SK-MEL-5 (cell line): Measurements from ENCODE around the gene NDST3. TPM values are rescaled to one million over a fixed set of nuclear protein-coding genes. Genes with fewer than 3 reads are reported as not detected.
"Not testable (repeated sequence)": the region's sequence is repeated elsewhere in the genome, so short reads cannot be mapped to it uniquely, and the experiment has no call there.

Experiments
- DNase-seq: peaks from one replicate; pipeline ENCODE4 v3.0.0-alpha.2; 2016; ENCODE audit warnings: low read depth, low spot score
- in situ Hi-C: cut with HindIII; loops from 2 replicates; pipeline ENCODE4 v1.10.0; 2016; ENCODE audit warnings: low sequenced_read_pairs, high pct_unique_total_duplicates, low pct_unique_long_range_greater_than_20kb
- small RNA-seq, 2 experiments: library from RNA; depleted of rRNA; stranded (forward); fragments of <200 nt; gene quantifications; one replicate each; pipeline ENCODE3, GENCODE V24; 2014
- total RNA-seq: library from RNA; depleted of rRNA; stranded (reverse); fragments of >200 nt; shearing (Covaris generic); gene quantifications from 2 replicates; pipeline ENCODE4 v1.2.3, GENCODE V29; 2014

Gene NDST3
- total RNA-seq, 1 experiment from 2014 or later, result not detected

DNA sequence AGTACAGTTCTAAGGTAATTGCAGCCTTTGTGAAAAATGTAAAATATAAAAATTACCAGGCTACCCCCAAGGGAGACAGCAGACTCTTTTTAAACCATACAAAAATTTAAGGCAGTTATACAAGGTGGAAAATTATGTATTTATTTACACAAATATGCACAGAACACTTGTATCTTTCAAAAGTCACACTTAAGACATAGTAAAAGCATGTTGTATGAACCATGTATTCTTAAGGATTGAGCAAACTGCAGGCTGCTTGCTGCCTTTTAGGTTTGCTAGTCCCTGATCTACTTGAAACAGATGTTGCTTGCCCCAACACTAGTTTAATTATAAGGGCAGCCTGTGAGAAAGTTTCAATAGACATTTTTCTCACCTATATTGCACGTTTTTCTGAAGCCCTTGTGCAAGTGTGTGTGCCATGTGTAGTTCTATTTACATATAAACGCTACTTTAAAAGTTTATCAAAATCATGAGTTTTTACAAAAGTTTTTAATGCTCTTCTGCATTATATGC is 245.7 kb downstream of the NDST3 start:
- no peak for DNase-seq
- in situ Hi-C loops, result no loop called here

DNA sequence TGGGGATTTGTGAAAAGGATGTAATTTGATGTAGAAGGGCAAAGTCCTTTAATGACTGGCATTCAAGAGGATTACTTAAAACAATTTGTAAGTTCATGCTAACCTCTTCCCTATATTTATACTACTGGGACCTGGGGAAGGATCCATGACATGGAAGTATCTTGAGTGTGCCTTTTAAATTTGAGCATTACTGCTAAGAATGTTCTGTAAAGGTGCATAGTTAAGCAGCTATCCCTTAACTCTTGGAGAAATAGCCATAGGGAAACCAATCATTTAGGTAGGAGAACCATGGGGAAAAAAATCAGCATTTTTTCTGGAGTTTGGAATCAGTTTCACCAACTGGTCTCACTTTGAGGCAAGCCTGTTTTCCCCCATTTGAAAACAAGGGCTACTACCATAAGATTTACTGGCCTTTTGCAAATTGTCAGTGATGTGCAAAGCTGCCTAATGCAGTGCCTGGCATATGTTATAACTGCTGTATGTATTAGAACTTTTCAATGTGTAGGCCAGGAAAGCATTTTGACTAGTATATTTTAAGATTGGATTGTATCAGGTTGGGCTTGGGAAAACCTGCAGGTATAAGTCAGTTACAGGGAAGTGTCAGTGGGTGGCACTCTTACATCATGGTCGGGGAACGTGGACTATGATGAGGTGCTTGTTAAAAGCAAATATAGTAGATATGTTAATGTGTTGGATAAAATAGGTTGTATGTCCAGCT is 246.4 kb downstream of the NDST3 start:
- DNase-seq, result peak; percentile 70
- in situ Hi-C loops, result no loop called here

DNA sequence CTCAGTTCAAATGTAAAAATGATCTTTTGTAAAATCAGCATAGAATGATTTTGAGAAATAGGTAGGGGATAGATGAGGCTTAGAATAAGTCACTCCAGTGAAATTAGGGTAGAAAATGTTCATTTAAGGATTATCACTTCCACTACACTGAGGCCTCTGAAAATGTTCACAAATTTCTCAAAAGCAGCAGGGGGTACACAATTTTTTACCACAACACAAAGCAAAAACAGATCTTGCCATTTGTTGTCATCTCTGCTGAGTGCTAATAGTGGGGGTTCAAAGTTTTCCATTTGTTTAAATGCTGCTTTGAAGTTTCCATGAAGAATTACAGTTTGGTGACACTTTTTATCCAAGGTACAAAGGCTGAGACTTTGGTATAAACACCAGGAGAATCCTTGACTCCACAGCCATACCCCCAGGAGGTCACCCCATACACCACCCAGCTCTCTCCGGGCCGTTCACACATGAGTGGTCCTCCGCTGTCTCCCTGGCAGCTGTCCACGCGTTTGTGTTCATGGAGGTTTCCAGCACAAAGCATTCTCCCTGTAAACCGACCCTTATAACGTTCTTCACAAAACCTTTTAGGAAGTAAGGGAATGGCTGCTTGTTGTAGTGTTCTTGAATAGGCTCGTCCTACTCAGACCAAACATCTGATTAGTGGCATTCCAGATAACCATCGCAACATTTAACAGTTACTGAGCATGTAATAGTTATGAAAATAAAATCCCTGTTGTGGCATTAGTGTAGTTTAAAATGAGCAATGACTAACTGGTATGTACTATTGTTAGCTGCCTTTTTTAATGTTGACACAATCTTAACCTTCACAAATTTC is 247.5 kb downstream of the NDST3 start:
- peak; percentile 17 for DNase-seq
- in situ Hi-C loops, result no loop called here

DNA sequence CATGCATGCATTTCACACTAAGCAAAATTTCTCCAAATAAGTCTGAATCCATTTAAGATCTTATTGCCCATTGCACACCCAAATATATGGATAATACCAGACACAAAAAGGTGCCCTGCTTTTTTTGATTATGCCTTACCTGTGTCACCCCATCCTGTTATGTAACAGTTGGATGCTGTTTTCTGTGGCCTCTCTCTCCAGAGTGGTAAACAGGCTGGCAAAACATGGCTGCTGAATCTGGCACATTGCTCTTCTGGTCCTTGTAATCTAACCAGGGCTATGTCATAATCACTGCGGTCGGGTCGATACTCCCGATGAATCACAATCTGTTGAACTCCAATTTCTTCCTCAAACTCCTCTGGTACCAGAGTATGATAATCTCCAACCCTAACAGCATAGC is 248.4 kb downstream of the NDST3 start:
- in situ Hi-C loops, result no loop called here
- peak; percentile 36 for DNase-seq

DNA sequence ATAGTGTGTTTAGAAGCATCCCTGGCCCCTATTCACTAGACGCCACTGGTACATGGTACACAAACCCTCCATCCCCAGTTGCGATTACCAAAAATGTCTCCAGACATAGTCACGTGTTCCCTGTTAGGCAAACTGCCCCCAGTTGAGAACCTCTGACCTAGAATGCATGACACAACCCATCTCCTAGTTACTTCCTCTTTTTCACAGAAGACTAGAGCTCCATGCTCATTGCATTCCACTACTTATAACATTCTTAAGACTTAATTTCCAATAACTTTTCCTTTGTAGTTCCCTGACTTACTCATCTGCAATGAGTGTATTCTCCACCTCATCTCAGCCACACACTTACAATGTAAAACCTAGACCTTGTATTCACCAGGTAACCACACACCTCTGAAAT is 249.9 kb downstream of the NDST3 start:
- in situ Hi-C loops, result no loop called here
- DNase-seq, result no peak

DNA sequence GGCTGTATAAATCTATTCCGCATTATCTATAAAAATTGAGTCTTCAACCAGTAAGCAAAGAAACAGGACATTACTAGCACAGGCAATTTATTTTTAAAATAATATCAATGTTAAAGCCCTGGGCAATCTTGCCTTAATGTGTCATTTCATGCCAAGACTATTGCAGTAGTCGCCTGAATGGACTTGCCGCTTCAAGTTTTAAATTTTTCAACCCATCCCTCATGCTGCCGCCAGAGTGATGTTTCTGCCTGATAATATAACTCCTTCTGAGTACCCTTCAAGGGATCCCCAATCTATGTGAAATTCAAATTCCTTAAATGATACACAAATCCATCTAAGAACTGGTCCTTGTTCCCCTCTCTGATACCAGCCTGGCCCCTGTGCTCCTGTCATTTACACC is 251.6 kb downstream of the NDST3 start:
- DNase-seq, result no peak
- in situ Hi-C loops, result no loop called here

DNA sequence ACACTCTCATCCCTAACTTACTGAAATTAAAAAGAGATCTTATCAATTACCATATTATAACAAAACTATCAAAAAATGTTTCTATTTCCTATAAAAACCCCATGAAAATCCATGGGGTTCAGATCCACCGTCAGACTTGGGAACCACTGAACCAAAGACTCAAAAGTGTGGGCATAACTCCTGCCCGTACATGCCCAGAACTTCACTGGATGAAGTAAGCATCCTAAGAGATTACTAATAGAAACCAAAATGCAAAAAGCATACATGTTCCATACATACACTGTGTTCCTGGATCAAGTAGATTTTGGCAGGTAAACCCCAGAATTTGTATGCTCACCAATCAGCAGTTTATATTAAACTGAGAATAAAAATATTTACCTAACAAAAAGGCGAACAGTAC is 252.4 kb downstream of the NDST3 start:
- in situ Hi-C loops, result no loop called here
- no peak for DNase-seq

DNA sequence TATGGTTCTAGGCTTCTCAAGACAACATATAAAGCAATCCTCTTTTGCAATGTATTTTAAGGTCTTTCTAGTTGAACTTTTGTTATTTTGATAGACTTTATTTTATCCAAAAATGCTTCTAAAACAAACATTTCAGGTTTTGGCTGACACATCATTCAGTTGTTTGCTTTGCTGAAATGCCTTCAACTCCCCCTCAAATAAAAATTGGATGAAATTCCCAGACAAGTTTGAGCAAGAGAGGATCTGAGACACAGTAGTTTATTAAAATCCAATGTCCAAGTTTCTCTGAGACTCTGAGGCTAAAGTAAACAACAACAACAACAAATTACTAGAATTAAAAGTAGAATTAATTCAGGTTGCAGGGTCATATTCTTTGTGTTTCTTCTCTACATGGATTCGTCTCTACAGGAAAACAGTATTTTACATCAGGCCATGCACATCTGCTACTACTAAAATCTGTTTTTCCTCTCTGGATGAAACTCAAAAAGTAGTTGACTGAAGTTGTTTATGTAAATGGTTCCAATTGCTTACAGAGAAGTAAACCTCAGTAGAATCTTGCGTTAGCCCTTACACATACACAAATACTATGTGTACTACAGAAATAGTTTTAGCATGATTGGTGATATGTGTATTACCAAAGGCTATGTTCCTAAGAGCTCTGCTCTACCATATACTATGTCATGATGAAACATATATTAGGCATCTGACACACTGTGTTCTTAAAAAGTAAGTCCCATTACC is 253.6 kb downstream of the NDST3 start:
- DNase-seq, result no peak
- in situ Hi-C loops, result no loop called here

DNA sequence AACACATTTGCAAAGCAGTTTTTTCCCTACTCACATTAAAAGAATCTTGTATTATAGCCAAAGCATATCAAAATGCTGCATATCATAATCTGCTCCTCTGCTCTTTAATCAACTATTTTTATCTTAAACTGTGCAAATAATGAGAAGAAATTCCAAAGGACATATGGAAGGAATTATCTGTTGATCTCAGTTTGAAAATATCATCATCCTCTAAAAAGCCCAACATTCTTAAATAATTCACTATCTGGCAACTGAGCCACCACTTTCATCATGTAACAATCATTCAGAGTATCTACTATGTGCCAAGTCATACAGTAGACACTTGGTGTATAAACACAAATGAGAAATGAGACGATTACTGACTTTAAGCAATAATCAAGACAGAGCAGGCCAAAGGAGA is 255.5 kb downstream of the NDST3 start:
- DNase-seq, result no peak
- in situ Hi-C loops, result no loop called here

DNA sequence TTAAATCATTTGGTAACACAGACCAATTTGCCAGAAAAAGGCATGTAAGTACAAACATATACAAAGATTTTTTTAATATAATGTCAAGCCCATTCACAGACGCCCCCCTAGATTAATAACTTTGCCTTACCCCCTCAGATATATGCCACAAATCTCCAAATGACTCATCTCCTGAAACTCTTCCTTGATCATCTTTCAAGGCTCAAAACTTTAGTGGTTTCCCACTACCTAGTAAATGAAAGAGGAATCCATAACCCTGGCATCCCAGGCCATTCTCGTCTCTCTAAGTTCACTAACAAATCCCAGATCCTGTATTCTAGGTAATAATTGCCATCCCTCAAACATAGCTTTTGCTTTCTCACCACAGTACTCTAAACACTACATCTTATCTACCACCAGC is 256.7 kb downstream of the NDST3 start:
- in situ Hi-C loops, result no loop called here

DNA sequence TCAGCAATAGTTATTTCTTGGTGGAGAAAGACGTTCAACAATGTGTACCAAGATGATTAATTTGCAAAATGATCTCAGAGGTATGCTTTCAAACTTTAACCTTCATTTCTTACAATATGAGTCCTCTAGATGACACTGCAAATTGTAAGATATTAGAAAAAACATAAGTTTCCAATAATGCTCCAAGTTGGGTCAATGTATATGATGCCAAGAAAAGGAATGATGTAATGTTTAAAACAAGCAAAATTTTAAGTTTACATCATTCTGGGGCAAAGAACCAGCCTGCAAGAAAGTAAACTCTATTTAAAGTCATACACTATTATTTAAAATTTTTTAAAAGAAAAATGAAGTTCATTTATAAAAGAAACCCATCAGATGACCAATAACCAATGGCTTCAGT is 262.4 kb downstream of the NDST3 start:
- in situ Hi-C loops, result no loop called here
- DNase-seq, result no peak

More for the DNA sequence above, 256.7 kb downstream of the NDST3 start:
- DNase-seq, result no peak

DNA sequence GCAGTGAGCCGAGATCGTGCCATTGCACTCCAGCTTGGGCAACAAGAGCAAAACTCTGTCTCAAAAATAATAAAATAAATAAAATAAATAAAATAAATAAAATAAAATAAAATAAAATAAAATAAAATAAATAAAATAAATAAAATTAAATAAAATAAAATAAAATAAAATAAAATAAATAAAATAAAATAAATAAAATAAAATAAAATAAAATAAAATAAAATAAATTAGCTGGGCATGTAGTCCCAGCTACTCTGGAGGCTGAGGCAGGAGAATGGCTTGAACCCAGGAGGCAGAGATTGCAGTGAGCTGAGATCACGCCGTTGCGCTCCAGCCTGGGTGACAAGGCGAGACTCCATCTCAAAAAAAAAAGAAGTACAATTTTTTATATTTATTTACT is 265.3 kb downstream of the NDST3 start:
- DNase-seq, in situ Hi-C loops: not testable (repeated sequence)

DNA sequence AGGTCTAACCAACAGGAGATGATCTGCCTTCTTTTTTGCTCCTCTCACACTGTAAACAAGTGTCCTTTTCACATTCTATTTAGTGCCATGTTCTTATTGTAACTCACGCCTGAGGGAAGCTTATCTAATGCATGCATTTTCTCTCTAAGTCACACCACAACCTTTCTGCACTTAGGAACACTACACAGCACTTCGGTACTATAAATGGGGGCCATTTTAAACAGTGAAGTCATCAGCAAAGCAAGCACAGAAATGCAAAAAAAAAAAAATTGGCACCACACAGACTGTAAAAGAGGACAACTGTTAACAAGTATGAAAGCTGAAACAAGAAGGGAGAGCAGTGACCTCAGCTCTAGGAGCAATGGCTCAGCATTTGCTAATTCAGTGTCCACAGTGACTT is 273.4 kb downstream of the NDST3 start:
- DNase-seq, result peak; percentile 67
- in situ Hi-C loops, result no loop called here

Small RNAs within 50 kb of the gene (small RNA-seq; reads per million reads assigned to genes)
- 0 reads per million in 2 experiments for gene SNORA24
